ENCODE measurements around the gene DAB1. TPM values are rescaled to one million over a fixed set of nuclear protein-coding genes. Genes with fewer than 3 reads are reported as not detected.

The DAB1 gene
- total and polyA plus RNA-seq, 2 of the 8 experiments (the other 6 are each of a cell fraction or from before 2014, with no cell fraction given): 4.4 to 11.8 TPM

DNA sequence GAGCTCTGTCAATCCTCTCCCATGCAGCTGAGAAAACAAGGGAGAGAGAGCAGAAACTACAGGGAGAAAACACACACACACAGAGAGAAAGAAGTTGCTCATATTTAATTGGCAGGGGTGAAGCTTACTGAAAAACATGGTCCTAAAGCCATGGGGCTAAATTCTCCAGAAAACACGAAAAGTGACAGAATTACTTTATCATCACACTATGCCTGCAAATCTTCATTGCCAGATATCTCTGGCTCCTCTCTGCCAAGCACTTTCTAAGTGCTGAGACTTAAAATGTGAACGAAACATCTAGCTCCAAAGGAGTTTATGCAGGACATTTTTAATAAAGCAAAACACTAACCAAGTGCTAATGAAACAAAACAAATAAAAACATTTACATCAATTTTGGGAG lies 134.1 kb downstream of the DAB1 start (continued):
- TF ChIP-seq SAP30 (IDR thresholded peaks at IDR 0.05; ENCODE audit: insufficient read depth, insufficient replicate concordance, low read length) (no peak), YY1 (IDR thresholded peaks at IDR 0.05; ENCODE audit: low read depth, low read length) (no peak), ASH2L (IDR thresholded peaks at IDR 0.05; ENCODE audit: low read length) (no peak), KDM5A (IDR thresholded peaks at IDR 0.05; ENCODE audit: low read length) (no peak), RFX5 (IDR thresholded peaks at IDR 0.05; ENCODE audit: borderline replicate concordance, low read depth, low read length) (no peak), MAFK (IDR thresholded peaks at IDR 0.05; ENCODE audit: low read depth, low read length) (no peak)

Data from H1 (cell line).